HG03520 (cell line): ENCODE measurements around the gene ITGAX.
"Not testable (repeated sequence)": the region's sequence is repeated elsewhere in the genome, so short reads cannot be mapped to it uniquely, and the experiment has no call there.

Experiments
- ATAC-seq: cut with Tn5 transposase; IDR thresholded peaks from one replicate; pipeline ENCODE4 v1.9.1; 2021; ENCODE audit warnings: mild to moderate bottlenecking, moderate library complexity; ENCODE audit not compliant: unreplicated experiment

The ITGAX gene

GRCh38 chr16:31404353-31405064 lies 49.5 kb downstream of the ITGAX start:
- no peak for ATAC-seq

GRCh38 chr16:31407406-31407805 lies 52.4 kb downstream of the ITGAX start:
- no peak for ATAC-seq

GRCh38 chr16:31409433-31409832 lies 54.5 kb downstream of the ITGAX start:
- ATAC-seq: no peak

- ATAC-seq: no peak
Measured at GRCh38 chr16:31410082-31410481, 55.1 kb downstream of the ITGAX start.

- no peak for ATAC-seq
Measured at GRCh38 chr16:31411024-31411844, 56.3 kb downstream of the ITGAX start.

GRCh38 chr16:31412750-31413149 lies 57.8 kb downstream of the ITGAX start:
- no peak for ATAC-seq

GRCh38 chr16:31413381-31413780 lies 58.4 kb downstream of the ITGAX start:
- no peak for ATAC-seq

- ATAC-seq: no peak
Measured at GRCh38 chr16:31413943-31414342, 59.0 kb downstream of the ITGAX start.

GRCh38 chr16:31414706-31415105 lies 59.7 kb downstream of the ITGAX start:
- ATAC-seq: no peak

- no peak for ATAC-seq
Measured at GRCh38 chr16:31416371-31416770, 61.4 kb downstream of the ITGAX start.

GRCh38 chr16:31417036-31417435 lies 62.1 kb downstream of the ITGAX start:
- not testable (repeated sequence) for ATAC-seq

- no peak for ATAC-seq
Measured at GRCh38 chr16:31417916-31418315, 62.9 kb downstream of the ITGAX start.

- no peak for ATAC-seq
Measured at GRCh38 chr16:31420037-31420436, 65.1 kb downstream of the ITGAX start.

GRCh38 chr16:31421587-31421986 lies 66.6 kb downstream of the ITGAX start:
- ATAC-seq: peak; percentile 74

- ATAC-seq: no peak
Measured at GRCh38 chr16:31423241-31423640, 68.3 kb downstream of the ITGAX start.

GRCh38 chr16:31423801-31424200 lies 68.8 kb downstream of the ITGAX start:
- ATAC-seq: no peak

GRCh38 chr16:31427441-31428278 lies 72.7 kb downstream of the ITGAX start:
- no peak for ATAC-seq

GRCh38 chr16:31428279-31428597 lies 73.3 kb downstream of the ITGAX start, which contains the start of gene COX6A2:
Gene COX6A2 (minus strand): TSS chr16:31428360. CDS start chr16:31428325, 35 bp downstream.
- no peak for ATAC-seq

- no peak for ATAC-seq
Measured at GRCh38 chr16:31428638-31429247, 73.8 kb downstream of the ITGAX start.

- ATAC-seq: no peak
Measured at GRCh38 chr16:31429314-31429713, 74.3 kb downstream of the ITGAX start.

- no peak for ATAC-seq
Measured at GRCh38 chr16:31429796-31430195, 74.8 kb downstream of the ITGAX start.
